Adipose tissue (tissue), 3 donors: ENCODE measurements around the gene PLPPR3. TPM values are rescaled to one million over a fixed set of nuclear protein-coding genes. Genes with fewer than 3 reads are reported as not detected.

ENCODE experiments used
- H3K27ac ChIP-seq: one replicate; pipeline ENCODE4 v1.5.1; 2013; ENCODE audit warnings: low read depth, low read length
- WGBS, 3 donors: extraction: QIAGEN DNeasy Blood & Tissue Kit; methylation state at CpG; one replicate each; pipeline ENCODE4 v1.1.7; 2013; 5-methylcytosine and 5-hydroxymethylcytosine counted together
- polyA plus RNA-seq, 3 donors: library from polyadenylated mRNA; stranded (reverse); fragments of 200-250 nt; gene quantifications; one replicate each; pipeline ENCODE4 v1.2.3, GENCODE V29; 2013
- donor health status: healthy with polysubstance abuse.
- donor health status: Bipolar disorder and iron deficiency.
- donor health status: healthy.

PLPPR3 gene
- polyA plus RNA-seq, 3 donors: 0.02 TPM; not detected in 2

GRCh38 chr19:765179-765738 is 56.5 kb downstream of the PLPPR3 start:
- 75 to 90% (median 82%) methylated on average over 7 of the region's 7 CpGs for WGBS, 3 donors
- H3K27ac ChIP-seq: no peak overlapping the region

GRCh38 chr19:764301-764700 is 57.5 kb downstream of the PLPPR3 start:
- WGBS, 3 donors: 94 to 95% (median 95%) methylated on average over 12 of the region's 12 CpGs
- no peak overlapping the region for H3K27ac ChIP-seq

- WGBS, 3 donors: 90 to 97% (median 96%) methylated on average over 6 of the region's 6 CpGs
- H3K27ac ChIP-seq: no peak overlapping the region
Observed at GRCh38 chr19:763869-764268, 57.9 kb downstream of the PLPPR3 start.

GRCh38 chr19:763181-763580 is 58.6 kb downstream of the PLPPR3 start:
- 92 to 97% (median 93%) methylated on average over 10 of the region's 10 CpGs for WGBS, 3 donors
- no peak overlapping the region for H3K27ac ChIP-seq

Other genes with a start within 250 kb of the PLPPR3 start
- 100 to 1,000 TPM; 219 to 604 (median 353) TPM for gene BSG, start 249.4 kb downstream of the PLPPR3 start, polyA plus RNA-seq
- under 1 TPM; 0.09 to 0.29 (median 0.22) TPM for gene HCN2, start 232.1 kb downstream of the PLPPR3 start, polyA plus RNA-seq
- 10 to 100 TPM; 31.0 to 58.5 (median 35.9) TPM for gene POLRMT, start 188.4 kb downstream of the PLPPR3 start, polyA plus RNA-seq
- under 1 TPM; 0.22 to 0.68 (median 0.35) TPM for gene FGF22, start 182.1 kb downstream of the PLPPR3 start, polyA plus RNA-seq
- 10 to 100 TPM; 19.1 to 50.0 (median 24.8) TPM for gene RNF126, start 158.7 kb downstream of the PLPPR3 start, polyA plus RNA-seq
- 100 to 1,000 TPM in 1 of 3 donors, 10 to 100 TPM in 2; 24.5 to 153 (median 48.5) TPM for gene FSTL3, start 145.6 kb downstream of the PLPPR3 start, polyA plus RNA-seq
- under 1 TPM in 2 of 3 donors, not detected in 1; 0.09 to 0.34 TPM for gene PRSS57, start 126.5 kb downstream of the PLPPR3 start, polyA plus RNA-seq
- gene PALM, start 113.0 kb downstream of the PLPPR3 start, polyA plus RNA-seq: 100 to 1,000 TPM in 2 of 3 donors, 1 to 10 TPM in 1; 8.0 to 153 (median 135) TPM
- gene MISP, start 70.8 kb downstream of the PLPPR3 start, polyA plus RNA-seq: 1 to 10 TPM in 2 of 3 donors, under 1 TPM in 1; 0.45 to 1.6 (median 1.0) TPM
- 100 to 1,000 TPM in 2 of 3 donors, 10 to 100 TPM in 1; 51.6 to 125 (median 119) TPM for gene PTBP1, start 24.5 kb downstream of the PLPPR3 start, polyA plus RNA-seq
- 1 to 10 TPM in 1 of 3 donors, under 1 TPM in 2; 0.03 to 3.3 (median 0.13) TPM for gene AZU1, start 5.9 kb upstream of the PLPPR3 start, polyA plus RNA-seq
- 1 to 10 TPM in 1 of 3 donors, under 1 TPM in 2; 0.07 to 2.8 (median 0.09) TPM for gene PRTN3, start 19.0 kb upstream of the PLPPR3 start, polyA plus RNA-seq
- gene ELANE, start 30.3 kb upstream of the PLPPR3 start, polyA plus RNA-seq: 1 to 10 TPM in 2 of 3 donors, under 1 TPM in 1; 0.54 to 9.2 (median 2.4) TPM
- 1,000 to 10,000 TPM in 1 of 3 donors, 100 to 1,000 TPM in 2; 146 to 2,068 (median 706) TPM for gene CFD, start 37.7 kb upstream of the PLPPR3 start, polyA plus RNA-seq
- 10 to 100 TPM; 38.8 to 41.4 (median 39.0) TPM for gene MED16, start 71.2 kb upstream of the PLPPR3 start, polyA plus RNA-seq
- gene RNU6-9, start 71.5 kb upstream of the PLPPR3 start, polyA plus RNA-seq: not detected
- 10 to 100 TPM; 44.6 to 59.1 (median 57.9) TPM for gene R3HDM4, start 91.3 kb upstream of the PLPPR3 start, polyA plus RNA-seq
- under 1 TPM in 1 of 3 donors, not detected in 2; 0.37 TPM for gene KISS1R, start 95.4 kb upstream of the PLPPR3 start, polyA plus RNA-seq
- gene ARID3A, start 104.1 kb upstream of the PLPPR3 start, polyA plus RNA-seq: 1 to 10 TPM; 3.6 to 8.2 (median 8.0) TPM
- gene WDR18, start 162.4 kb upstream of the PLPPR3 start, polyA plus RNA-seq: 10 to 100 TPM; 26.7 to 33.5 (median 30.9) TPM
- under 1 TPM in 2 of 3 donors, not detected in 1; 0.01 to 0.03 TPM for gene GRIN3B, start 178.5 kb upstream of the PLPPR3 start, polyA plus RNA-seq
- 100 to 1,000 TPM; 107 to 198 (median 126) TPM for gene TMEM259, start 199.2 kb upstream of the PLPPR3 start, polyA plus RNA-seq
- gene RNU6-2, start 199.6 kb upstream of the PLPPR3 start, polyA plus RNA-seq: not detected
- gene CNN2, start 204.7 kb upstream of the PLPPR3 start, polyA plus RNA-seq: 100 to 1,000 TPM in 1 of 3 donors, 10 to 100 TPM in 2; 39.3 to 107 (median 76.1) TPM
- 10 to 100 TPM in 2 of 3 donors, 1 to 10 TPM in 1; 9.6 to 26.2 (median 14.7) TPM for gene ABCA7, start 218.2 kb upstream of the PLPPR3 start, polyA plus RNA-seq
- 10 to 100 TPM; 10.1 to 22.3 (median 14.7) TPM for gene ARHGAP45, start 245.2 kb upstream of the PLPPR3 start, polyA plus RNA-seq